KMS-11 (cell line): Measurements from ENCODE around the gene MORC2.

ENCODE experiments used
- H2AFZ ChIP-seq: fragments of 200-600 bp; sonication (generic); 2 replicates; pipeline ENCODE4 v1.6.1; 2016; ENCODE audit warnings: antibody characterized with exemption, mixed run types, low read depth
- H3K27ac ChIP-seq: fragments of 200-600 bp; sonication (generic); 2 replicates; pipeline ENCODE4 v1.6.1; 2016; ENCODE audit warnings: mild to moderate bottlenecking, mixed run types
- H3K27me3 ChIP-seq: fragments of 200-600 bp; sonication (generic); 2 replicates; pipeline ENCODE4 v1.6.1; 2017; ENCODE audit warnings: mild to moderate bottlenecking, low read depth, mixed run types, moderate library complexity; ENCODE audit not compliant: insufficient read depth
- H3K36me3 ChIP-seq: fragments of 200-600 bp; sonication (generic); 2 replicates; pipeline ENCODE4 v1.6.1; 2017; ENCODE audit warnings: mild to moderate bottlenecking, mixed run types; ENCODE audit not compliant: insufficient read depth
- H3K4me1 ChIP-seq: fragments of 200-600 bp; sonication (generic); 2 replicates; pipeline ENCODE4 v1.6.1; 2016; ENCODE audit warnings: mild to moderate bottlenecking, low read depth, mixed run types; ENCODE audit not compliant: poor library complexity, severe bottlenecking
- H3K4me2 ChIP-seq: fragments of 200-600 bp; sonication (generic); 2 replicates; pipeline ENCODE4 v1.7.0; 2016; ENCODE audit warnings: mild to moderate bottlenecking, mixed run types
- H3K4me3 ChIP-seq: fragments of 200-600 bp; sonication (generic); IDR thresholded peaks from 2 replicates; pipeline ENCODE4 v1.6.1; 2017; ENCODE audit warnings: low read depth, low read length, mixed read lengths; ENCODE audit not compliant: insufficient read depth
- H3K79me2 ChIP-seq: fragments of 200-600 bp; sonication (generic); 2 replicates; pipeline ENCODE4 v1.6.1; 2016; ENCODE audit warnings: low read depth, mixed run types; ENCODE audit not compliant: insufficient read depth
- H3K9ac ChIP-seq: fragments of 200-600 bp; sonication (generic); 2 replicates; pipeline ENCODE4 v1.6.1; 2016; ENCODE audit warnings: mild to moderate bottlenecking, mixed run types
- H4K20me1 ChIP-seq: fragments of 200-600 bp; sonication (generic); 2 replicates; pipeline ENCODE4 v1.6.1; 2016; ENCODE audit warnings: mild to moderate bottlenecking, mixed run types; ENCODE audit not compliant: insufficient read depth
- CTCF ChIP-seq: fragments of 200-600 bp; sonication (generic); conservative IDR thresholded peaks from 2 replicates; pipeline ENCODE4 v1.6.1; 2017; ENCODE audit warnings: low read depth, mild to moderate bottlenecking, antibody characterized with exemption, low read length, moderate library complexity, mixed read lengths

Gene MORC2

GRCh38 chr22:30905696-30906341 is 62.8 kb downstream of the MORC2 start:
- H2AFZ ChIP-seq: no peak overlapping the region
- no peak overlapping the region for H3K9ac ChIP-seq
- no peak overlapping the region for H3K27ac ChIP-seq
- no peaks in the 10 kb centered on the region for H3K79me2 ChIP-seq
- H4K20me1 ChIP-seq: no peaks in the 10 kb centered on the region
- no peak overlapping the region for H3K4me3 ChIP-seq
- no peaks in the 10 kb centered on the region for H3K4me1 ChIP-seq
- no peak overlapping the region for H3K4me2 ChIP-seq
- H3K36me3 ChIP-seq: no peaks in the 10 kb centered on the region
- TF ChIP-seq CTCF: no peak
- H3K27me3 ChIP-seq: no peaks in the 10 kb centered on the region

GRCh38 chr22:30903876-30904460 is 64.6 kb downstream of the MORC2 start:
- Histone ChIP-seq H3K4me3 (no peak overlapping the region), H3K79me2 (no peaks in the 10 kb centered on the region), H3K36me3 (no peaks in the 10 kb centered on the region), H3K4me1 (no peaks in the 10 kb centered on the region), H3K27ac (no peak overlapping the region), H2AFZ (no peak overlapping the region), H3K9ac (no peak overlapping the region), H4K20me1 (no peaks in the 10 kb centered on the region), H3K27me3 (no peaks in the 10 kb centered on the region), H3K4me2 (no peak overlapping the region)
- no peak for TF ChIP-seq CTCF

DNA sequence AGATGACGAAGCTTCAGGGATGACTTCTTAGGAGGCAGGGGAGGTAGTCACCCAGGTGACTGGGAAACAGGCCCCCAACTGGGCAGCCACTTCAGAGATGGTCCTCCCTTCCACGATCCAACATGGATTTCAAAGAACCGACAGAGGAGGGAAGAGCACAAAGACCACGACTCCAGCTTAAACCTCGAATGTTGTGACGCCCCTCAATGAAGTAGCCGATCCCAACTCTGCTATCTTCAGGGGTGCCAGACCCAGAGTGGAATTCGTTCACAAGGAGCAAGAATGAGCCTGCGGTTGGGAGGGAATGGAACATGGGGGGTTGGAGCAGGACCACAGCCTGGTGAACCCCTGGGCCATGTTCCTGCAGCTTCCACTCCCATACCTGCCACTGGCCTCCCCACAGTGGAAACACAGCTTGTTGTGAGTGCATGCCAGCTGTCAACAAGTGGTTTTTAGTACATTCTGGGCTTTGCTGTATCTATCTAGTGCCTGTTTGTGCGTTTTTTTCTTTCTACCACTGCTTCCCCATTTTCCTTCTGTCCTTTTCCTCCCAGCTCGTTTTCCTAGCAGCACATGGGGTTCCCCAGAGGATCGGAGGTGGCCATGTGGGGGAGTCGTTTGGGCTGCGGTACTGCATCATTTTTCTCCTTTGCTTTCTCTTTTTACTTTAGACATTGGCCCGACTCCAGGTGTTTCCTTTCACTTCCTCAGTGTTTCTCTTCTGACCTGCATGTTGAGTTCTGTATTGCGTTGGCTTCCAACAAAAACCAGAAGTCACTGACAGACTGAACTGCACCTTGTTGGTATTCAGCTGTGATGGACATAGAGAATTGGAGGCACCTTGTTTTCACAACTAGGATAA is 65.8 kb downstream of the MORC2 start:
- TF ChIP-seq CTCF: no peak
- no peak overlapping the region for H3K27ac ChIP-seq
- H4K20me1 ChIP-seq: no peaks in the 10 kb centered on the region
- no peak overlapping the region for H3K4me2 ChIP-seq
- no peak overlapping the region for H3K4me3 ChIP-seq
- no peak overlapping the region for H2AFZ ChIP-seq
- no peaks in the 10 kb centered on the region for H3K27me3 ChIP-seq
- H3K4me1 ChIP-seq: no peaks in the 10 kb centered on the region
- H3K9ac ChIP-seq: no peak overlapping the region
- H3K36me3 ChIP-seq: no peaks in the 10 kb centered on the region
- no peaks in the 10 kb centered on the region for H3K79me2 ChIP-seq

GRCh38 chr22:30894371-30894740 is 74.2 kb downstream of the MORC2 start:
- Histone ChIP-seq H3K9ac (no peak overlapping the region), H3K27me3 (no peaks in the 10 kb centered on the region), H4K20me1 (no peaks in the 10 kb centered on the region), H3K4me3 (no peak overlapping the region), H3K36me3 (no peaks in the 10 kb centered on the region), H2AFZ (no peak overlapping the region), H3K27ac (no peak overlapping the region), H3K4me1 (no peaks in the 10 kb centered on the region), H3K4me2 (no peak overlapping the region), H3K79me2 (no peaks in the 10 kb centered on the region)
- TF ChIP-seq CTCF: no peak
